H9 (cell line): ENCODE results near the gene SCNN1B. TPM values are rescaled to one million over a fixed set of nuclear protein-coding genes. Genes with fewer than 3 reads are reported as not detected.

Source experiments
- DNase-seq: peaks from one replicate; pipeline ENCODE4 v3.0.0-alpha.2; 2017
- H2AFZ ChIP-seq: one replicate; pipeline ENCODE4 v1.6.1; 2013; ENCODE audit warnings: mild to moderate bottlenecking, low read length, control low read depth, moderate library complexity
- H2AK5ac ChIP-seq: 2 replicates; pipeline ENCODE4 v1.6.1; 2013; ENCODE audit warnings: low read length, control low read depth, mixed read lengths; ENCODE audit not compliant: insufficient read length
- H2BK120ac ChIP-seq: one replicate; pipeline ENCODE4 v1.6.1; 2013; ENCODE audit warnings: low read depth, mild to moderate bottlenecking, low read length, control low read depth, inconsistent platforms; ENCODE audit not compliant: poor library complexity, severe bottlenecking
- H2BK12ac ChIP-seq: 2 replicates; pipeline ENCODE4 v1.6.1; 2013; ENCODE audit warnings: low read length, control low read depth, mixed read lengths, low read depth; ENCODE audit not compliant: insufficient read length
- H2BK15ac ChIP-seq: 2 replicates; pipeline ENCODE4 v1.6.1; 2013; ENCODE audit warnings: low read depth, low read length, control low read depth
- H2BK20ac ChIP-seq: one replicate; pipeline ENCODE4 v1.6.1; 2013; ENCODE audit warnings: low read depth, mild to moderate bottlenecking, low read length, control low read depth, inconsistent platforms; ENCODE audit not compliant: poor library complexity, severe bottlenecking
- H2BK5ac ChIP-seq: 2 replicates; pipeline ENCODE4 v1.6.1; 2013; ENCODE audit warnings: low read length, control low read depth, mixed read lengths; ENCODE audit not compliant: insufficient read length
- H3K14ac ChIP-seq: 2 replicates; pipeline ENCODE4 v1.6.1; 2013; ENCODE audit warnings: low read length, control low read depth; ENCODE audit not compliant: insufficient read depth
- H3K18ac ChIP-seq: 2 replicates; pipeline ENCODE4 v1.6.1; 2013; ENCODE audit warnings: low read depth, mild to moderate bottlenecking, mixed read lengths, low read length, control low read depth; ENCODE audit not compliant: insufficient read length
- H3K23ac ChIP-seq: 2 replicates; pipeline ENCODE4 v1.6.1; 2013; ENCODE audit warnings: low read length, control low read depth, mixed read lengths, low read depth; ENCODE audit not compliant: insufficient read length
- H3K23me2 ChIP-seq: 2 replicates; pipeline ENCODE4 v1.6.1; 2013; ENCODE audit warnings: low read depth, mild to moderate bottlenecking, mixed read lengths, low read length, control low read depth; ENCODE audit not compliant: insufficient read length, poor library complexity, severe bottlenecking
- H3K27ac ChIP-seq: 2 replicates; pipeline ENCODE4 v1.5.1; 2013; ENCODE audit warnings: low read length, control low read depth, mixed read lengths, low read depth; ENCODE audit not compliant: insufficient read length
- H3K27me3 ChIP-seq: 2 replicates; pipeline ENCODE4 v1.6.1; 2013; ENCODE audit warnings: low read length, control low read depth, inconsistent platforms; ENCODE audit not compliant: insufficient read depth
- H3K4ac ChIP-seq: 2 replicates; pipeline ENCODE4 v1.6.1; 2013; ENCODE audit warnings: low read depth, mild to moderate bottlenecking, control low read depth, inconsistent platforms, low read length, moderate library complexity
- H3K4me1 ChIP-seq: 2 replicates; pipeline ENCODE4 v1.6.1; 2013; ENCODE audit warnings: low read length, control low read depth, inconsistent platforms; ENCODE audit not compliant: insufficient read depth
- H3K4me2 ChIP-seq: 2 replicates; pipeline ENCODE4 v1.6.1; 2013; ENCODE audit warnings: low read length, control low read depth, mixed read lengths; ENCODE audit not compliant: insufficient read length, insufficient read depth
- H3K56ac ChIP-seq: 2 replicates; pipeline ENCODE4 v1.6.1; 2013; ENCODE audit warnings: low read depth, mild to moderate bottlenecking, mixed read lengths, low read length, control low read depth; ENCODE audit not compliant: insufficient read length
- H3K79me1 ChIP-seq: 2 replicates; pipeline ENCODE4 v1.6.1; 2013; ENCODE audit warnings: low read depth, mild to moderate bottlenecking, moderate library complexity, low read length, control low read depth, inconsistent platforms; ENCODE audit not compliant: insufficient read depth, poor library complexity, severe bottlenecking
- H3K79me2 ChIP-seq: 2 replicates; pipeline ENCODE4 v1.6.1; 2013; ENCODE audit warnings: low read length, control low read depth, inconsistent platforms; ENCODE audit not compliant: insufficient read depth
- H3K9ac ChIP-seq: 2 replicates; pipeline ENCODE4 v1.6.1; 2013; ENCODE audit warnings: low read length, control low read depth, mixed read lengths; ENCODE audit not compliant: insufficient read length; ENCODE audit errors: extremely low read depth
- H3K9me3 ChIP-seq: one replicate; pipeline ENCODE4 v1.6.1; 2013; ENCODE audit warnings: low read depth, low read length, inconsistent platforms; ENCODE audit not compliant: control insufficient read depth
- H3T11ph ChIP-seq: one replicate; pipeline ENCODE4 v1.6.1; 2013; ENCODE audit warnings: mild to moderate bottlenecking, low read length, control low read depth, inconsistent platforms
- H4K20me1 ChIP-seq: one replicate; pipeline ENCODE4 v1.6.1; 2013; ENCODE audit not compliant: control insufficient read depth, insufficient read length, insufficient read depth
- H4K5ac ChIP-seq: 2 replicates; pipeline ENCODE4 v1.6.1; 2013; ENCODE audit warnings: low read depth, mild to moderate bottlenecking, mixed read lengths, low read length, control low read depth; ENCODE audit not compliant: insufficient read length
- H4K8ac ChIP-seq: replicated peaks from 2 replicates; pipeline ENCODE4 v1.6.1; 2013; ENCODE audit warnings: low read length, control low read depth, mixed read lengths, low read depth; ENCODE audit not compliant: insufficient read length
- H4K91ac ChIP-seq: 2 replicates; pipeline ENCODE4 v1.6.1; 2013; ENCODE audit warnings: low read depth, mild to moderate bottlenecking, moderate library complexity, mixed read lengths, low read length, control low read depth; ENCODE audit not compliant: insufficient read length
- H3K27ac Mint-ChIP-seq, 3 experiments: 2 replicates in 2 of 3; 3 replicates in 1 of 3; pipeline ENCODE4 v1.8.0; 2020 to 2021; ENCODE audit warnings: mixed read lengths in 3 of 3, mild to moderate bottlenecking in 1 of 3, moderate library complexity in 1 of 3
- H3K27me3 Mint-ChIP-seq: 2 replicates; pipeline ENCODE4 v1.8.0; 2021; ENCODE audit warnings: low read depth, mild to moderate bottlenecking, moderate library complexity, mixed read lengths
- H3K36me3 Mint-ChIP-seq, 3 experiments: 2 replicates in 2 of 3; 3 replicates in 1 of 3; pipeline ENCODE4 v1.8.0; 2020 to 2021; ENCODE audit warnings: low read depth in 3 of 3, mixed read lengths in 3 of 3; ENCODE audit not compliant: insufficient read depth in 1 of 3
- H3K4me1 Mint-ChIP-seq, 2 experiments: 2 replicates each; pipeline ENCODE4 v1.8.0; 2020; ENCODE audit warnings: mixed read lengths in 2 of 2
- H3K4me3 Mint-ChIP-seq, 2 experiments: 2 replicates in 1 of 2; 3 replicates in 1 of 2; pipeline ENCODE4 v1.8.0; 2020 to 2021; ENCODE audit warnings: mild to moderate bottlenecking in 2 of 2, mixed read lengths in 2 of 2, moderate library complexity in 1 of 2
- H3K9me3 Mint-ChIP-seq, 2 experiments: 2 replicates in 1 of 2; 3 replicates in 1 of 2; pipeline ENCODE4 v1.8.0; 2020; ENCODE audit warnings: mild to moderate bottlenecking in 2 of 2, mixed read lengths in 2 of 2, moderate library complexity in 1 of 2
- CTCF ChIP-seq: fragments of 200-600 bp; sonication (generic); conservative IDR thresholded peaks from 3 replicates; pipeline ENCODE4 v1.8.0; 2021; ENCODE audit warnings: antibody characterized with exemption, mild to moderate bottlenecking
- WGBS: extraction: QIAGEN DNeasy Blood & Tissue Kit; methylation state at CpG from one replicate; pipeline ENCODE4 v1.1.7; 2013; ENCODE audit warnings: missing lambda C conversion rate, low lambda C conversion rate, mixed read lengths; ENCODE audit not compliant: insufficient read length; ENCODE audit errors: extremely low coverage; 5-methylcytosine and 5-hydroxymethylcytosine counted together
- total RNA-seq: library from RNA; stranded (reverse); gene quantifications from 2 replicates; pipeline ENCODE4 v1.2.1, GENCODE V29; 2021

Gene SCNN1B
- total RNA-seq, 1 experiment from 2014 or later: 0.11 TPM

GRCh38 chr16:23258919-23259237, 43.2 kb upstream of the SCNN1B start:
- Histone ChIP-seq H4K8ac (no peak overlapping the region), H2BK12ac (no peak overlapping the region), H3K18ac (no peak overlapping the region), H2AFZ (no peak overlapping the region), H3K27ac (no peak overlapping the region), H3K14ac (no peak overlapping the region), H3K4me2 (no peak overlapping the region), H3K4me1 (no peaks in the 10 kb centered on the region), H3K79me1 (no peaks in the 10 kb centered on the region), H2BK5ac (no peak overlapping the region), H3K79me2 (no peaks in the 10 kb centered on the region), H2AK5ac (no peak overlapping the region), H3K27me3 (no peaks in the 10 kb centered on the region), H3K4ac (no peak overlapping the region), H3K56ac (no peak overlapping the region), H2BK120ac (no peak overlapping the region), H4K91ac (no peak overlapping the region), H2BK20ac (no peak overlapping the region), H3K23ac (no peak overlapping the region), H2BK15ac (no peak overlapping the region), H3K23me2 (no peaks in the 10 kb centered on the region), H3K9ac (no peak overlapping the region), H4K20me1 (no peaks in the 10 kb centered on the region), H3K9me3 (no peaks in the 10 kb centered on the region), H3T11ph (no peak overlapping the region), H4K5ac (no peak overlapping the region)
- peaks cover 5% of the 10 kb centered on the region for H3K27me3 Mint-ChIP-seq
- WGBS: no CpG with 5 or more reads among the region's 2 CpGs
- no peak overlapping the region; a peak in 1 of 7 replicates for H3K27ac Mint-ChIP-seq
- no peak for DNase-seq
- no peaks in the 10 kb centered on the region for H3K36me3 Mint-ChIP-seq
- no peaks in the 10 kb centered on the region for H3K4me1 Mint-ChIP-seq
- no peak for TF ChIP-seq CTCF
- no peaks in the 10 kb centered on the region; a peak in 1 of 5 replicates for H3K9me3 Mint-ChIP-seq
- no peak overlapping the region for H3K4me3 Mint-ChIP-seq
